Lower leg skin (tissue), 3 donors: Measurements from ENCODE around the gene THOC5.

Experiments
- CTCF ChIP-seq, 3 donors: fragments of 450-650 bp; IDR thresholded peaks; one replicate each; pipeline ENCODE4 v1.5.1; 2016; ENCODE audit warnings: antibody characterized with exemption in 3 of 3, mild to moderate bottlenecking in 3 of 3, moderate library complexity in 2 of 3
- POLR2A ChIP-seq, 2 donors: fragments of 450-650 bp; IDR thresholded peaks; one replicate each; pipeline ENCODE4 v1.6.1; 2016 to 2017; ENCODE audit warnings: antibody characterized with exemption in 2 of 2, mild to moderate bottlenecking in 1 of 2, moderate library complexity in 1 of 2

DNA sequence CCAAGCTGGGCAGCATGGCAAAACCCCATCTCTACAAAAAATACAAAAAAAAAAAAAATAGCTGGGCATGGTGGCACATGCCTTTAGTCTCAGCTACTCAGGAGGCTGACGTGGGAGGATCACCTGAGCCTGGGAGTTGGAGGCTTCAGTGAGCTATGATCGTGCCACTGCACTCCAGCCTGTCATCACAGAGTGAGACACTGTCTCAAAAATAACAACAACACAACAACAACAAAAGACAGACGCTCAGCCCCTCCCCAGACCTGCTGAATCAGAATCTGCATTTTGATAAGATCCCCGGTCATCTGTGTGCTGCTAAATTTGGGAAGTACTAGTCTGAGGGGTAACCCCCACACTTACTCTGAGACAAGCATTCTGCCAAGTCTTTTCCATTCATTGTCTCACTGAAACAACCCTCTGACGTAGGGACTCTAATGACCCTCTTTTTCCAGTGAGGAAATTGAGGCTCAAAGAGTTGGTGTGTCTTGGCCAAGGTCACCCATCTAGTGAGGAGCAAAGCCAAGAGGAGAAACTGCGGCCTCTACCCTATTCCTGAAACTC is 66.1 kb downstream of the THOC5 start:
- TF ChIP-seq CTCF (IDR thresholded peaks at IDR 0.05): no peak
- TF ChIP-seq POLR2A (IDR thresholded peaks at IDR 0.05): no peak
